ENCODE results near the gene ASIC4. TPM values are rescaled to one million over a fixed set of nuclear protein-coding genes. Genes with fewer than 3 reads are reported as not detected.

ASIC4 gene
- total RNA-seq, 1 experiment from 2014 or later: 0.79 TPM

DNA sequence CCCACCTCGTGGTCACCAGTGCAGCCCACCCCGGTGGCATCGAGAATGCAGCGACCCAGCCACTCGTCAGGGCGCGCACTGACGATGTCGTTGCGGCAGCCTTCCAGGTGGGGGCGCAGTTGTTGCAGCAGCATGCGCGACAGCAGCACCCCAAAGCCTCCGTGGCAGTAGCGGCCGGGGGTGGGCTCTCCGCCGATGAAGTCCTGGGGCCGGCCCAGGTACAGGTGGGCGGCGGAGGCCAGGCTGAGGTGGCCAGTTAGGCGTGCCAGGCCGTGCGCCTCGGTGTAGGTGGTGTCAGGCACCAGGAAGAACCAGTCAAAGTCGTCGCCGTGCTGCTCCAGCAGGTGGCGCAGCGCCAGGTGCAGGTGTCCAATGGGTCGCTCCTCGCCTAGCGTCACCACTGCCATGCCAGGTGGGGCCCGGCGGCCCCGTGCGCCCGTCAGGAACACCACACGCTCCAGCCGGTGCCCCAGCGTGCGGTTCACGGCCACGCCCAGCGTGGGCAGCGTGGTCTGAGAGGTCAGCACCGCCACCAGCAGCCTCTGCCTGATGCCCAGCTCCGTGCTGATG, 27.4 kb downstream of the ASIC4 start (continued):
- TF ChIP-seq, protein P1, sequence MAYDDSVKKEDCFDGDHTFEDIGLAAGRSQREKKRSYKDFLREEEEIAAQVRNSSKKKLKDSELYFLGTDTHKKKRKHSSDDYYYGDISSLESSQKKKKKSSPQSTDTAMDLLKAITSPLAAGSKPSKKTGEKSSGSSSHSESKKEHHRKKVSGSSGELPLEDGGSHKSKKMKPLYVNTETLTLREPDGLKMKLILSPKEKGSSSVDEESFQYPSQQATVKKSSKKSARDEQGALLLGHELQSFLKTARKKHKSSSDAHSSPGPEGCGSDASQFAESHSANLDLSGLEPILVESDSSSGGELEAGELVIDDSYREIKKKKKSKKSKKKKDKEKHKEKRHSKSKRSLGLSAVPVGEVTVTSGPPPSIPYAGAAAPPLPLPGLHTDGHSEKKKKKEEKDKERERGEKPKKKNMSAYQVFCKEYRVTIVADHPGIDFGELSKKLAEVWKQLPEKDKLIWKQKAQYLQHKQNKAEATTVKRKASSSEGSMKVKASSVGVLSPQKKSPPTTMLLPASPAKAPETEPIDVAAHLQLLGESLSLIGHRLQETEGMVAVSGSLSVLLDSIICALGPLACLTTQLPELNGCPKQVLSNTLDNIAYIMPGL (CRISPR knock-in tag; IDR thresholded peaks at IDR 0.05): peak; percentile 99
- peak; percentile 56 for TF ChIP-seq SP1 (CRISPR knock-in tag; conservative IDR thresholded peaks at IDR 0.05)
- no peak for TF ChIP-seq ZNF232 (CRISPR knock-in tag; IDR thresholded peaks at IDR 0.05)
- TF ChIP-seq FOXJ3 (CRISPR knock-in tag; IDR thresholded peaks at IDR 0.05; ENCODE audit: borderline replicate concordance): no peak
- TF ChIP-seq, protein P2, sequence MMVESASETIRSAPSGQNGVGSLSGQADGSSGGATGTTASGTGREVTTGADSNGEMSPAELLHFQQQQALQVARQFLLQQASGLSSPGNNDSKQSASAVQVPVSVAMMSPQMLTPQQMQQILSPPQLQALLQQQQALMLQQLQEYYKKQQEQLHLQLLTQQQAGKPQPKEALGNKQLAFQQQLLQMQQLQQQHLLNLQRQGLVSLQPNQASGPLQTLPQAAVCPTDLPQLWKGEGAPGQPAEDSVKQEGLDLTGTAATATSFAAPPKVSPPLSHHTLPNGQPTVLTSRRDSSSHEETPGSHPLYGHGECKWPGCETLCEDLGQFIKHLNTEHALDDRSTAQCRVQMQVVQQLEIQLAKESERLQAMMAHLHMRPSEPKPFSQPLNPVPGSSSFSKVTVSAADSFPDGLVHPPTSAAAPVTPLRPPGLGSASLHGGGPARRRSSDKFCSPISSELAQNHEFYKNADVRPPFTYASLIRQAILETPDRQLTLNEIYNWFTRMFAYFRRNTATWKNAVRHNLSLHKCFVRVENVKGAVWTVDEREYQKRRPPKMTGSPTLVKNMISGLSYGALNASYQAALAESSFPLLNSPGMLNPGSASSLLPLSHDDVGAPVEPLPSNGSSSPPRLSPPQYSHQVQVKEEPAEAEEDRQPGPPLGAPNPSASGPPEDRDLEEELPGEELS (CRISPR knock-in tag; IDR thresholded peaks at IDR 0.05): peak; percentile 61; the same call in 1 of the 2 replicates
- TF ChIP-seq NFATC4 (CRISPR knock-in tag; IDR thresholded peaks at IDR 0.05): no peak
- TF ChIP-seq, protein P3, sequence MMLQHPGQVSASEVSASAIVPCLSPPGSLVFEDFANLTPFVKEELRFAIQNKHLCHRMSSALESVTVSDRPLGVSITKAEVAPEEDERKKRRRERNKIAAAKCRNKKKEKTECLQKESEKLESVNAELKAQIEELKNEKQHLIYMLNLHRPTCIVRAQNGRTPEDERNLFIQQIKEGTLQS (CRISPR knock-in tag; conservative IDR thresholded peaks at IDR 0.05): 0 out of 2 replicates have a peak, but pooled peaks have one; percentile 28
- no peak for TF ChIP-seq NR3C1 (CRISPR knock-in tag; conservative IDR thresholded peaks at IDR 0.05; ENCODE audit: low read depth)
- no peak for TF ChIP-seq SOX15 (CRISPR knock-in tag; IDR thresholded peaks at IDR 0.05)
- TF ChIP-seq, protein P4, sequence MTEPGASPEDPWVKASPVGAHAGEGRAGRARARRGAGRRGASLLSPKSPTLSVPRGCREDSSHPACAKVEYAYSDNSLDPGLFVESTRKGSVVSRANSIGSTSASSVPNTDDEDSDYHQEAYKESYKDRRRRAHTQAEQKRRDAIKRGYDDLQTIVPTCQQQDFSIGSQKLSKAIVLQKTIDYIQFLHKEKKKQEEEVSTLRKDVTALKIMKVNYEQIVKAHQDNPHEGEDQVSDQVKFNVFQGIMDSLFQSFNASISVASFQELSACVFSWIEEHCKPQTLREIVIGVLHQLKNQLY (CRISPR knock-in tag; IDR thresholded peaks at IDR 0.05): no peak
- TF ChIP-seq ZNF423 (CRISPR knock-in tag; IDR thresholded peaks at IDR 0.05): no peak
- TF ChIP-seq KAT7 (CRISPR knock-in tag; IDR thresholded peaks at IDR 0.05; ENCODE audit: borderline replicate concordance): 0 out of 2 replicates have a peak, but pooled peaks have one; percentile 51
- TF ChIP-seq, protein P5, sequence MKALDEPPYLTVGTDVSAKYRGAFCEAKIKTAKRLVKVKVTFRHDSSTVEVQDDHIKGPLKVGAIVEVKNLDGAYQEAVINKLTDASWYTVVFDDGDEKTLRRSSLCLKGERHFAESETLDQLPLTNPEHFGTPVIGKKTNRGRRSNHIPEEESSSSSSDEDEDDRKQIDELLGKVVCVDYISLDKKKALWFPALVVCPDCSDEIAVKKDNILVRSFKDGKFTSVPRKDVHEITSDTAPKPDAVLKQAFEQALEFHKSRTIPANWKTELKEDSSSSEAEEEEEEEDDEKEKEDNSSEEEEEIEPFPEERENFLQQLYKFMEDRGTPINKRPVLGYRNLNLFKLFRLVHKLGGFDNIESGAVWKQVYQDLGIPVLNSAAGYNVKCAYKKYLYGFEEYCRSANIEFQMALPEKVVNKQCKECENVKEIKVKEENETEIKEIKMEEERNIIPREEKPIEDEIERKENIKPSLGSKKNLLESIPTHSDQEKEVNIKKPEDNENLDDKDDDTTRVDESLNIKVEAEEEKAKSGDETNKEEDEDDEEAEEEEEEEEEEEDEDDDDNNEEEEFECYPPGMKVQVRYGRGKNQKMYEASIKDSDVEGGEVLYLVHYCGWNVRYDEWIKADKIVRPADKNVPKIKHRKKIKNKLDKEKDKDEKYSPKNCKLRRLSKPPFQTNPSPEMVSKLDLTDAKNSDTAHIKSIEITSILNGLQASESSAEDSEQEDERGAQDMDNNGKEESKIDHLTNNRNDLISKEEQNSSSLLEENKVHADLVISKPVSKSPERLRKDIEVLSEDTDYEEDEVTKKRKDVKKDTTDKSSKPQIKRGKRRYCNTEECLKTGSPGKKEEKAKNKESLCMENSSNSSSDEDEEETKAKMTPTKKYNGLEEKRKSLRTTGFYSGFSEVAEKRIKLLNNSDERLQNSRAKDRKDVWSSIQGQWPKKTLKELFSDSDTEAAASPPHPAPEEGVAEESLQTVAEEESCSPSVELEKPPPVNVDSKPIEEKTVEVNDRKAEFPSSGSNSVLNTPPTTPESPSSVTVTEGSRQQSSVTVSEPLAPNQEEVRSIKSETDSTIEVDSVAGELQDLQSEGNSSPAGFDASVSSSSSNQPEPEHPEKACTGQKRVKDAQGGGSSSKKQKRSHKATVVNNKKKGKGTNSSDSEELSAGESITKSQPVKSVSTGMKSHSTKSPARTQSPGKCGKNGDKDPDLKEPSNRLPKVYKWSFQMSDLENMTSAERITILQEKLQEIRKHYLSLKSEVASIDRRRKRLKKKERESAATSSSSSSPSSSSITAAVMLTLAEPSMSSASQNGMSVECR (CRISPR knock-in tag; IDR thresholded peaks at IDR 0.05; ENCODE audit: borderline replicate concordance): 0 out of 2 replicates have a peak, but pooled peaks have one; percentile 52
- TF ChIP-seq, protein P6, sequence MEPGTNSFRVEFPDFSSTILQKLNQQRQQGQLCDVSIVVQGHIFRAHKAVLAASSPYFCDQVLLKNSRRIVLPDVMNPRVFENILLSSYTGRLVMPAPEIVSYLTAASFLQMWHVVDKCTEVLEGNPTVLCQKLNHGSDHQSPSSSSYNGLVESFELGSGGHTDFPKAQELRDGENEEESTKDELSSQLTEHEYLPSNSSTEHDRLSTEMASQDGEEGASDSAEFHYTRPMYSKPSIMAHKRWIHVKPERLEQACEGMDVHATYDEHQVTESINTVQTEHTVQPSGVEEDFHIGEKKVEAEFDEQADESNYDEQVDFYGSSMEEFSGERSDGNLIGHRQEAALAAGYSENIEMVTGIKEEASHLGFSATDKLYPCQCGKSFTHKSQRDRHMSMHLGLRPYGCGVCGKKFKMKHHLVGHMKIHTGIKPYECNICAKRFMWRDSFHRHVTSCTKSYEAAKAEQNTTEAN (CRISPR knock-in tag; IDR thresholded peaks at IDR 0.05): peak; percentile 89
- TF ChIP-seq, protein P7, sequence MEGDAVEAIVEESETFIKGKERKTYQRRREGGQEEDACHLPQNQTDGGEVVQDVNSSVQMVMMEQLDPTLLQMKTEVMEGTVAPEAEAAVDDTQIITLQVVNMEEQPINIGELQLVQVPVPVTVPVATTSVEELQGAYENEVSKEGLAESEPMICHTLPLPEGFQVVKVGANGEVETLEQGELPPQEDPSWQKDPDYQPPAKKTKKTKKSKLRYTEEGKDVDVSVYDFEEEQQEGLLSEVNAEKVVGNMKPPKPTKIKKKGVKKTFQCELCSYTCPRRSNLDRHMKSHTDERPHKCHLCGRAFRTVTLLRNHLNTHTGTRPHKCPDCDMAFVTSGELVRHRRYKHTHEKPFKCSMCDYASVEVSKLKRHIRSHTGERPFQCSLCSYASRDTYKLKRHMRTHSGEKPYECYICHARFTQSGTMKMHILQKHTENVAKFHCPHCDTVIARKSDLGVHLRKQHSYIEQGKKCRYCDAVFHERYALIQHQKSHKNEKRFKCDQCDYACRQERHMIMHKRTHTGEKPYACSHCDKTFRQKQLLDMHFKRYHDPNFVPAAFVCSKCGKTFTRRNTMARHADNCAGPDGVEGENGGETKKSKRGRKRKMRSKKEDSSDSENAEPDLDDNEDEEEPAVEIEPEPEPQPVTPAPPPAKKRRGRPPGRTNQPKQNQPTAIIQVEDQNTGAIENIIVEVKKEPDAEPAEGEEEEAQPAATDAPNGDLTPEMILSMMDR (IDR thresholded peaks at IDR 0.05): peak; percentile 100
- peak; percentile 75 for TF ChIP-seq GABPB1 (CRISPR knock-in tag; IDR thresholded peaks at IDR 0.05)
- TF ChIP-seq, protein P8, sequence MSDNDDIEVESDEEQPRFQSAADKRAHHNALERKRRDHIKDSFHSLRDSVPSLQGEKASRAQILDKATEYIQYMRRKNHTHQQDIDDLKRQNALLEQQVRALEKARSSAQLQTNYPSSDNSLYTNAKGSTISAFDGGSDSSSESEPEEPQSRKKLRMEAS (CRISPR knock-in tag; IDR thresholded peaks at IDR 0.05): peak; percentile 86
- no peak for TF ChIP-seq CBFB (CRISPR knock-in tag; IDR thresholded peaks at IDR 0.05; ENCODE audit: low read depth)
- no peak for TF ChIP-seq ZNF263 (CRISPR knock-in tag; IDR thresholded peaks at IDR 0.05; ENCODE audit: low read depth)

Data from WTC11 (cell line).